ENCODE data around the gene MAP7.

Gene MAP7

DNA sequence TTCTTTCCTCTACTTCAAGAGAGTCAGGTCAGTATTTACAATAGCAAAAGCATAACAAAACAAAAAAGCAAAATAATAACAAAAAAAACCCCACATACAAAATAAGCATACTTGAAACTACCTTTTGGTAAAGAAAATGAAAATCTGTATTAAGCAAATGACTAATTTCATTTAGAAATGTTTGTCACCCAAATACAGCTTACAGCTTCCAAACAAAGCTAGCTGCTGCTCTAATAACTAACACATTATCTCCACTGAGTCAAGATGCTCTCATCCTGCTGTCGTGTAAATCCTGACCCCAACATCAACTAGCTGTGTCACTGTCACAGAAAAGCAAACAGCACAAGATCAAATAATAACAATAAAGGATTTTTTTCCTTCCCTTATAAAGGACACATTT is 21.7 kb downstream of the MAP7 start:
- DNase-seq: no peak

DNA sequence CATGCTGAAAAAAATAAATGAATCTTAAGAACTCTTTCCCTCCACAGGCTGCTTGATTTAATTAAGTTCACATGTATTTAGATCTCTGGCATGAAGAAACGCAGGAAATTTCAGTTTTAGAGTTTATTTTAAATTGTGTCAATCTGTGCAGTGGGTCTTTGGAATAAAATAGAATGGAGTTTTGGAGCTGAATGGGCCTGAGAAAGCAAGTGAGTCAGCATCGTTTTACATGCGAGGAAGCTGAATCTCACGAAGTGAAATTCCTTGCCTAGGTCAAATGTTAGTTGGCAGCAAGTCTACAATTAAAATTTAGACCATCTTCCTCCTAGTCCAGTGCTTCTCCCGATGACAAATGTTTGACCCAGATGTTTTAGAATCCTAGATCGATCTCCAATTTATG is 22.4 kb downstream of the MAP7 start:
- no peak for DNase-seq

- no peak for DNase-seq
Observed at GRCh38 chr6:136526937-136527336, 23.3 kb downstream of the MAP7 start.

DNA sequence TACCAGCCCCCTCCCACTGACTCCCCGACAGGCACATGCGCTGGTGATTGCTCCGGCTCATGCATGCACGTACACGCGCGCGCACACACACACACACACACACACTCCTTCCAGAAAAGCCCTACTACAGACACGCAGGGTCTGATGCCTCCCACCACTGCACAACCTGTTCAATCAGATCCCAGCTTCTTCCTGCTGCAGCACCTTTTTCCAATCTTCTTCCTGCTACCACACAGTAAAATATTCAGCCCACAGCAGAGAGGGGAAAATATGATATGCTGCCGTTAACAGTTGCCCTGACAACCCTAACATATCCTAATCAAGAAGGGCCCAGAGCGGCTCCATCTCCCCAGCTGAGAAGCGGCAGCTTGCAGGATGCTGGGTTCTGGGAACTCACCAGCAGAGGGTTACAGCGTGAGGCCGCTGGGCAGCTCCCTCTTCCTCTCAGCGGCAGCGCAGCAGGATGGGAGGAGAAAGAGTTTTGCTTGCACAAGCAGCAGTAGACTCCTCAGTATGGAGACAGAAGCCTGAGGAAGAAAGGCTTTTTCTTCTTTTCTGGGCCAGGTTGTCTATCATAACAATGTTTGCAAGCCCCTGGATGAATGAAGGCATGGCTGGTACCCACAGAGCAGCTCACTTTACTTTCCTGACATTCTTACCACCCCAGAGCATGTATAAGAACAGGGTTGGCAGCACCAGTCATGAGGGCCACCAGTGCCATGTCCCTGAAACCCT is 23.9 kb downstream of the MAP7 start:
- no peak for DNase-seq

DNA sequence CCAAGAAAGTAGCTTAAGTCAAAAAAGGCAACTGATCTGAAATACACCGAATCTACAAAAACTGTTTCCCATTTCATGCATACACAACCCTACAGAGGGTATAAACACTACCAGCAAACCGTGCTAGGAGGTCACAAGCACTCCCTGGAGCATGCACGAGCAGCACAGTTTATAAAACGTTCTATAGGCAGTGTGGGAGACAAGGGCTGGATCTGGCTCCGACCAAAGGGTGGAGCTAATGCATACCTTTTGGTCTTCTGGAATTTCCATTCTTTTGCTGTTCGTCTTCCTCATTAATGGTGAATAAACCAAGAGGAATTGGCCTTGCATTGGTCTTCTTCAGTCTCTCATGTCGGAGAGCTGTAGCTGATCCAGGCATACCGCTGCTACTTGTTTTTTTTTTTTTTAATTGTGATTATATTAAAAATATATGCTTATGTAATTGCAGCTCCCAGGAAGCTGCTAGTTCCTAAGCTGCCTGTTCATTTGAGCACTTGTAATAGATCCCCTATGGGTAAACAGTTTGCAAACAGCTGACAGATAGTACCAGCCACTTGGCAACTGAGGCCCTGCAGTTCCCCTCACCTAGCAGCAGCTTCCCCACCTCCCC is 24.5 kb downstream of the MAP7 start:
- no peak for DNase-seq

DNA sequence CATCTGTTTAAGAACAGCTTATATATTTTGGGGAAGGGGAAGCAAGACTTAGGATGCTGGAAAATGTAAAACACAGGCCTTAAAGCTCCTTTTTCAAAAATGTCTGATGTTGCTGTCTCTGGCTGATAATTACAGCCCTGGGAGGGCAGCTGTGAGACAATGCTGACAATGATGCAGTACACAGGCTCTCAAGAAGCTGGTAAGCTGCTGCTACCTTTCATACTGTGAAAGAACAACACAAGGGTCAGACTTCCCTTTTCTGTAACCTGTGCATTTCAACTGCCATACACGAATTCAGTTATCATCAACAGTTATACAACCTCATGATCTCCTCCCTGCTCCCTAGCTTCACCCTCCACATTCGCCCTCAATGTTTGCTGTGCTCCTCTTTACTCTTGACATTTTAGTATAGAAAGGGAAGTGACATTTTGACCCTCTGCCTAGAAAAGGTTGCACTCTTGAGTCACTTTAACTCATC is 25.2 kb downstream of the MAP7 start:
- DNase-seq: no peak

DNA sequence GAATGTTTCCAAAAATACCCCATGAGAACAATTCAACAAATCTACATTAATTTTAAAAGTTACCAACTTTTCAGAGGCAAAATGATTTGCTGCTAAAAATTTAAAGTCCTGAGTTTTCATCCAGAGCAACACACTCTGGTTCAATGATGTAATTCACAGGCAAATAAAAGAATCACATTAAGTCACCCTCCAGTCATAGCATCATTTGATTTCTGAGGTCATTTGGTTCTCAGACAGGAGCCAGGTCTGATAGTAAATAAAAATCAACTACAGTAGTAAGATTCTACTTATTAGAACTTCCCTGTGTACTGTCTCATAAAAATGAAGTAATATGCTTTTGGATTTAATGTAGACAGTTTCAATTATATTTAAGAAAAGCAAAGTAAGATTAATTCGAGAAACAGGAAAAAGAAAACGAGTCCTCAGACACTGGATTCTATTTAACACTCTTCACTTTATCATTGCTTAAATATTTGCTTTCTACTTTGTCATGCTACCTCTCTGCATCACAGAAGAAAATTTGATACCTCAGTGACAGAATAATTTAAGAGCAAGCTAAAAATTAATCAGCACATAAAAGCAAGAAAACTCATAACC is 25.8 kb downstream of the MAP7 start:
- DNase-seq: no peak

DNA sequence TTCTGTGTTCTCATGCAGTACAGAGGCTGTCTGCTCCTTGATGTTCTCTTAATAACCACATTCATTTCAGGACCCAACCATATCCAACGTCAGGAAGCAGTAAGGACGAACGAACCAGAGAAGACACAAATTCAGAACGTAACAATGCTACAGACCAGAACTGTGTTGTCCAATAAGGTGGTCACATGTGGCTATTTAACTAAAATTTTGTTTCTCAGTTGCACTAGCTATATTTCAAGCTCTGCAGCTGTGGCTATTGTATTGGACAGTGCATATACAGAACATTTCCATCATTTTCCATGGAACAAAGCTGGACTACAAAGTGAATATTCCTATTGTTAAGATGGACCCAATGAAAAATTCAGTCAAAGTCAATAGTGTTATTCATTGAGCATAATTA is 27.0 kb downstream of the MAP7 start:
- no peak for DNase-seq

- no peak for DNase-seq
Observed at GRCh38 chr6:136522636-136523035, 27.6 kb downstream of the MAP7 start.

DNA sequence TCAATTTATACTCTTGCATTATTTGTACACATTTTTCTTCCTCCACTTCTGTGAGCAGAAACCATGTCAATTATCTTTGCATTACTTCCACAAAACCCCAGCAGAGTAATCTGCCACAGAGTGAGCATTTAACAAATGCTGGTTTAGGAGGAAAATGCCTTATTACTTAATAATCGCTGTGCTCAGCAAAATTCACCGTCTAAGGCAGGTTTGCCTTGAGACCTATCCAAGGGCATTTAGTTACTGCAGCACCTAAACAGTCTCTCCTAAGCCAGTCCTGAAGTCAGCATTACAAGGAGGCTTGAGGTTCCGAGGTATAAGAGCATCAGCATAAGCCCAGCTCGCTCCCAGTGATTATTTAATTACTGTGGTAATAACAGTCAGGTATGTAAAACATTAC is 28.3 kb downstream of the MAP7 start:
- DNase-seq: no peak

DNA sequence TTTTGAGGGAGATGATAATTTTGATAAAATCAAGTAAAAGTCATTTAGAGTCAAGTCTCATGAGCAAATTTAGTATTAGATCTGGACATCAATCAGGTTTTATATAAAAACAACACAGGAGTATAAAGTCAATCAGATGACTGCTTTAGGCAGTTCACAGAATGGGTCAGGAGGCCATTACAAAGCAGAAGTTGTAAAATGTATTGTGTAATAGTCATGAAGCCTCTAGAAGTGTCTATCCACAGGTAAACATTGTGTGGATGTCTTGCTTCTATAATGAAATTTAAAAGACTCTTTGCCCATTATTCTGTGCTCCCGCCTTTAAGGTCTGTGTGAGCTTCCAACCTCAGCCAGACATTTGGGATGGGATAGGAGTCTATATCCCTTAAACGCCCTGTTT is 28.8 kb downstream of the MAP7 start:
- DNase-seq: no peak

DNA sequence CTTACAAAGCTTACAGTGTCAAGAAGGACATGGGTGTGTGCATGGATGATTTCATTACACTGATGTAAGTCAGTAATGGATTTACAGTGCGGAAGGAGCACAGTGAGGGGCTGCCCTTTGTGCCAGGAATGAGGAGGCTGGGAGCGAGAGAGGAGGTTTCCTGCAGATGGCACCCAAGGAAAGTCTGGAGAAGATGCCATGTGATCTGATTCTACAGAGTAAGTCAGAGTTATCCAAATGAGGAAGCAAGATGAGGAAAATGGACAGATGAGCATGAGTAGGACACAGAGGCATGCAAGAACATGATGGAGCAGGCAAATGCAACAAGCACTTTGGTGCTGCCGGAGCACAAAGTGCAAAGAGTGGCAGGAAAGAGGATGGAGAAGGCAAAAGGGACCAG is 29.7 kb downstream of the MAP7 start:
- no peak for DNase-seq

DNA sequence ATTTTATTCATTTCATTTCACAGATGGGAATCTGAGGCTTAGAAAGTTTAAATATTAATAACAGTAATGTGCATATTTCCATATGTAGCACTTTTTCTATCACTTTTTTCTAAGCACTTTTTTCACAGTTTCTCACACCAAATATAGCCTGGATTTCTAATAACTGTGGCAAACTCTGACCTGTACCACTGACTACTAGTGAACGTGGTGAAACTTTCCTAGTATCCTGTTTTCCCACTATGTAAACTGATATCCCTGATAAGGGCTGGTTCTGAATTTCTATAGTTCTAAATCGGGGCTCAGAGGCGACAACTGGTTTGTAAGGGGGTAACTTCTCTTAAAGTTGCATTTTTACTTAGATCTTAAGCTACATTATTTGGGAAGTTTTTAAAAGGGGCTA is 32.6 kb downstream of the MAP7 start:
- DNase-seq: no peak

- no peak for DNase-seq
Observed at GRCh38 chr6:136517002-136517401, 33.2 kb downstream of the MAP7 start.

DNA sequence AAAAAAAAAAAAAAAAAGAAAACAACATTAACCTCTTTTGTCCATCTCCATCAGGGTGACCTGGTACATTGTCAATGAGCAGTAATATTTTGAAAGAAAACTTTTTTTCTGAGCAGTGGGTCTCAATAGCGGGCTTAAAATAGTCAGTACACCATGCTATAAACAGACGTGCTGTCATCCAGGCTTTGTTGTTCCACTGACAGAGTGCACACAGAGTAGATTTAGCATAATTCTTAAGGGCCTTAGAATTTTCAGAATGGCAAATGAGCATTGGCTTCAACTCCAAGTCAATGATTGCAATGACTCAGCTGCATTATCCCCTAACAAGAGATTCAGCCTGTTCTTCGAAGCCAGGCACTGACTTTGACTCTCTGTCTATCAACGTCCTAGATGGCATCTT is 35.6 kb downstream of the MAP7 start:
- DNase-seq: no peak

DNA sequence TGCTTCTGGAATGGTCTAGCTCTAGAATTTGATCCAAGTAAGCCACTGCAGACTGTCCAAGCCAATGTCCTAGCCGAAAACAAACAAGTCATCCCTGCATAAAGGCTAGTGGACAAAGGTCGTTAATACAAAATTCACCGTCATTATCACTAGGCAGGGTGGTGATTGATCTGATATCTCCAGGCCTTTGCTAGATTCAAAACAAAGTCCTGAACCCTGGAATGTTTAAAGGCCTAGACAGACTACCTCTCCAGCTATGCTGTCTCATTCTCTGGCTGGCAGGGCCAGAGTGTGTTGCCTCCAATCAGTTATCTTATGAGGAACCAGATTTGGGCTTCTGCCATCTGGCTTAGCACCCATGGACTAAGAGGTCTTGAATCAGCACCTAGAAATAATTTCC is 38.3 kb downstream of the MAP7 start:
- DNase-seq: no peak

GRCh38 chr6:136511397-136511796 is 38.8 kb downstream of the MAP7 start:
- DNase-seq: no peak

DNA sequence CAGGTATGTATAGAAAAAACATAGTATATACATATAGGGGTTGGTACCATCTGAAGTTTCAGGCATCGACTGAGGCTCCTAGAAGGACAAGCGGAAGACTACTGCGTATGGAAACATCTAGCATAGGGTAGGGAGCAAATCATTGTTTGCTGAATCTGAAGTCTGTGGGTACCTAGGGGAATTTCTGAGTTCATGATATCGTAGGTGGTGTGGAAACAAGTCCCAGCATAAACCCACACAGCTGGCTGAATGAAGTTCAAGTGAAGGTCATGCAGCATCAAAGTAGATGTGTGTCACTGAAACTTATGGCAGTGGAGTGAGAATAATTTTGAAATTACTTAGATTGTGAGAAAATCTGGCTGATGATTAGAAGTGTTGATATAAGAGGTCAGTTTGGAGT is 39.4 kb downstream of the MAP7 start:
- DNase-seq: no peak

GRCh38 chr6:136510299-136510698 is 39.9 kb downstream of the MAP7 start:
- DNase-seq: no peak

DNA sequence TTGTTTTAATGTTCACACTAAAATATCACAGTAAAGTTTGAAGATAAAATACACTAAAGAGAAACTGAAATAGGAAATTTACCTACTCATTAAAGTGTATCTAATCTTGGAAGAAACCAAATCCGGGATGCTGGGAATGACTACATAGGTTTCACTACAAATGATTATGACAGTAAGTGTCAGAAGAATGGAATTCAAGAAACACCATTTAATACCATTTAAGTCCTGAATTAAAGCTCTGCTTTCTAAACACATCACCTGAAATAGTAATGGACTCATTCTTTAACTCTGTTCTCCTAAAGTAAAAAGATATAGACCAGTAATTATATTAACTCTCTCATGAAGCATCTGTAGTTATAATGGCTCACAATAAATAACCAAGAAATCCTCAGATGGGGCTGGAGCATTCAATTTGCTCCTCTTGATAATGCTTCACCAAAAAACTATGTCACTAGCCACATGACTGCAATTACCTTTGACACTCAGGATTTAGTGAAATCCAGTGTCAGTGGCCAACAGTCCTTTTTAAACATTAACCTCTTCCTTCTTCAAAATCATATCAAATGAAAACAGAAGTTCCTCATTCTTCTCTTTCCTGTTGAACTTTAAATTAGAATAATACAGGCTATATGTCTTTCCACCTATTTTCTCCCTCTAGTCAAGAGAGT is 41.4 kb downstream of the MAP7 start:
- DNase-seq: no peak

DNA sequence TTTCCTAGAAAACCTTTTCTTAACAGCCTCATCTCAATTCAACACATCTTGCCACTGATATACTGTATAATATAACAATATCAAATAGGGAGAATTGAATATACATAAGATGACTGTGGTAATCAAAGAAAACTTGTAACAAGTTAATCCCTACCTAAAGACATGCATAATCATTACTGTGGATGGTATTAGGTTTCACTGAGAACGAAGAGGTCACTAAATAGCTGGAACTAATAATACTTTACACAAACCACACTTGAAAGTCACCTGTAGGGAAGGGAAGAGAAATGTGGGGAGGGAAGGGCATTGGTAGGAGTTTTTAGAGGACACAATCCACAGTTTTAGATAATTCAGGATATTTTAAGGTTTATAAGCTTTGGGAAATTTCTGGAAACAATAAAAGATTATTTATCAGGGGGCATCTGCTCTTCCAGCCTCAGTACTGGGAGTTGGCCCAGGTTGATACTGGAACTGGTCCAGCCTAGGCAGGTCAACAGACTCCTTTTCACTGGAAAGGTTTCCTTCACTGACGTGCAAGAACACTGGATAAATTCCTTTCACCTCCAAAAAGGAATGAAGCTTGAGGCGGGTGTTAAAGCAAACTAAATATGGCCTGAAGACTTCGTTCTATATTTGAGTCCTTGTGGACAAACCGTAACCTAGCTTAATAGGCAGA is 44.0 kb downstream of the MAP7 start:
- DNase-seq: no peak

DNA sequence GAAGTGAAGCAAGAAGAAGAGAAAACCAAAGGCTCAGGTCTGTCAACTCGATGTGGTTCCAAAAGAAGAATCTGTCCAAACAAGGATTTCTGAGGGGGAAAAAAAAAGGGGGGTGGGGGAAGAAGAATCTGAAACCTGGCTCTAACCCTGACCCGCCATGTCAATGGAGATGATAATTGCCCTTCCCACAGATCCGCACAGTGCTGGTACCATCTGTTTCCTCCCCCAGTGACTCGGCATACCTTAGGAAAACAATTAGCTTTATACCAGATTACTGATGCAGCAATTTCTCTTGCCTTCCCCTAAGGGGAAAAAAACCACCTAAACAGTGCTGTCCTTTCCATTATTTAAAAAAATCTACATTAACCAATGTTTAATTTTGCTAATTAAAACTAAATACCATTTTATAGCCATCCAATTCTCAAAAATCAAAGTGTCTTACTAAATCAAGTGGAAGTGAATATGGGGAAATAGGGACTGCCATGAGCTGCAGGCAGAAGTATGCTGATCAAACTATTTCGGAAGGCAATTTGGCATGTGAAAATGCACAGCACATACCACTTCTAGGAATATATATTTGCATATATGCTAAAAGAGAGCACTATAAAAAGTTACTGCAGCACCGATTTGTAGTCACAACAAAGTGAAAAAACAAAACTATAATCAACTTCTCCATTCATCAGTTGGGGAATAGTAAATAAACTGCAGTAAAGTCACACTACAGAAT is 46.8 kb downstream of the MAP7 start:
- DNase-seq: no peak

DNA sequence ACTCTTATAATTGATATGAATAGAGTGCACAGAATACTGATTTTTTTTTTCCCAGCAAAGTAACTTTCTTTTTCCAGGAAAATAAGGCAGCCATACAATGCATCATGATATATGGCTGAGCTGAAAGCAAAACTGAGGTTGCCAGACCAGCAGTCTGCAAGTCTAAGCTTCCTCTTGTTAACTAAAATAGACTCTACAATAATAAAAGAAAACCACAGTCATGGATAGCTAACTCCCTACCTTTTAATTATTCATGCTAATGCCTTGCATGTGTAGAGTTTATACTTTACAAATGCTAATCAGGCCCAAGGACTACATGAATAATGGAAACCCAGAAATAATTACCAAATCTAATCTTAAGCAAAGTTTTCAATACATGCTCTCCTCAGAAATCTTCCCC is 47.4 kb downstream of the MAP7 start:
- no peak for DNase-seq
